Keratinocyte (primary cell): ENCODE results near the gene PARP3. TPM values are rescaled to one million over a fixed set of nuclear protein-coding genes. Genes with fewer than 3 reads are reported as not detected.
"Not testable (repeated sequence)": the region's sequence is repeated elsewhere in the genome, so short reads cannot be mapped to it uniquely, and the experiment has no call there.

Source experiments
- DNase-seq: peaks from one replicate; pipeline ENCODE4 v3.0.0-alpha.2; 2011; ENCODE audit warnings: low read depth, missing footprints, low spot score
- FAIRE-seq: peaks from 2 replicates; lab custom pipeline; 2011; peaks lifted over from hg19 to GRCh38; lab: Jason Lieb, UNC
- H2AFZ ChIP-seq: 2 replicates; pipeline ENCODE4 v1.6.0; 2012; ENCODE audit warnings: low read length, control low read depth, inconsistent platforms; ENCODE audit not compliant: control insufficient read depth
- H3K27ac ChIP-seq: 2 replicates; pipeline ENCODE4 v1.5.1; 2011; ENCODE audit warnings: low read length; ENCODE audit not compliant: control insufficient read depth, insufficient read depth
- H3K27me3 ChIP-seq: 3 replicates; pipeline ENCODE4 v1.6.0; 2011; ENCODE audit warnings: low read length; ENCODE audit not compliant: control insufficient read depth, insufficient read depth; ENCODE audit errors: extremely low read depth
- H3K36me3 ChIP-seq, 2 experiments: 2 replicates in 1 of 2; 3 replicates in 1 of 2; pipeline ENCODE4 v1.5.1; 2011; ENCODE audit warnings: low read length in 2 of 2, mild to moderate bottlenecking in 1 of 2; ENCODE audit not compliant: control insufficient read depth in 2 of 2, insufficient read depth in 2 of 2; ENCODE audit errors: extremely low read depth in 1 of 2
- H3K4me1 ChIP-seq: 3 replicates; pipeline ENCODE4 v1.5.1; 2011; ENCODE audit warnings: low read length; ENCODE audit not compliant: control insufficient read depth, insufficient read depth; ENCODE audit errors: extremely low read depth
- H3K4me2 ChIP-seq: 3 replicates; pipeline ENCODE4 v1.6.0; 2011; ENCODE audit warnings: low read depth, low read length; ENCODE audit not compliant: control insufficient read depth, insufficient read depth; ENCODE audit errors: extremely low read depth
- H3K4me3 ChIP-seq, 3 experiments: fragments of 200-600 bp in 1 of 3; sonication (generic) in 1 of 3; 2 replicates in 2 of 3; 3 replicates in 1 of 3; pipeline ENCODE4 v1.5.1; 2011 to 2016; ENCODE audit warnings: low read length in 3 of 3, mild to moderate bottlenecking in 3 of 3, control low read depth in 2 of 3, inconsistent platforms in 1 of 3, low read depth in 1 of 3, mixed read lengths in 1 of 3, mixed run types in 1 of 3, moderate library complexity in 1 of 3; ENCODE audit not compliant: control insufficient read depth in 2 of 3, insufficient read depth in 2 of 3; ENCODE audit errors: extremely low read depth in 1 of 3
- H3K79me2 ChIP-seq: 2 replicates; pipeline ENCODE4 v1.6.0; 2012; ENCODE audit warnings: low read length; ENCODE audit not compliant: control insufficient read depth, insufficient read depth
- H3K9ac ChIP-seq: 3 replicates; pipeline ENCODE4 v1.6.0; 2011; ENCODE audit warnings: low read length; ENCODE audit not compliant: control insufficient read depth, insufficient read depth; ENCODE audit errors: extremely low read depth
- H3K9me1 ChIP-seq: 3 replicates; pipeline ENCODE4 v1.6.0; 2011; ENCODE audit warnings: low read length; ENCODE audit not compliant: control insufficient read depth, insufficient read depth; ENCODE audit errors: extremely low read depth
- H3K9me3 ChIP-seq: 2 replicates; pipeline ENCODE4 v1.5.1; 2012; ENCODE audit warnings: low read depth, low read length; ENCODE audit not compliant: control insufficient read depth
- H4K20me1 ChIP-seq: 3 replicates; pipeline ENCODE4 v1.6.0; 2011; ENCODE audit warnings: low read length; ENCODE audit not compliant: control insufficient read depth, insufficient read depth; ENCODE audit errors: extremely low read depth
- CTCF ChIP-seq, 3 experiments: IDR thresholded peaks in 1 of 3; conservative IDR thresholded peaks in 1 of 3; optimal IDR thresholded peaks in 1 of 3; 2 replicates in 2 of 3; 3 replicates in 1 of 3; pipeline versions ENCODE3 to v1.5.1; 2011; ENCODE audit warnings: low read length in 3 of 3, mild to moderate bottlenecking in 3 of 3, moderate library complexity in 2 of 3, control low read depth in 1 of 3, inconsistent platforms in 1 of 3; ENCODE audit not compliant: insufficient read depth in 2 of 3; ENCODE audit errors: extremely low read depth in 1 of 3
- EZH2 ChIP-seq: IDR thresholded peaks from one replicate; pipeline ENCODE4 v1.6.1; 2012; ENCODE audit warnings: inconsistent platforms, mild to moderate bottlenecking, low read length, moderate library complexity
- dilution Hi-C: fragments of 300-500 bp; cut with MboI; formaldehyde crosslinking; loops from one replicate; pipeline ENCODE4 v1.7.0; 2020; ENCODE audit warnings: low sequenced_read_pairs; ENCODE audit not compliant: extremely low pct_ligation_motif_present
- polyA plus RNA-seq, 5 experiments: library from polyadenylated mRNA; depleted of rRNA in 3 of 5; stranded (reverse) in 3 of 5; stranded (forward) in 1 of 5; unstranded in 1 of 5; fragments of >200 nt; gene quantifications; 1 replicate in 1 of 5; 2 replicates in 3 of 5; 3 replicates in 1 of 5; pipeline versions ENCODE4 v1.2.1 to v1.2.3, GENCODE V29; 2011 to 2012; ENCODE audit warnings: missing spikeins in 2 of 5, low read depth in 1 of 5, low replicate concordance in 1 of 5

Gene PARP3
- polyA plus RNA-seq, 1 donor (not counting 4 experiments of a cell fraction or from before 2014, with no cell fraction given) = 6.4 TPM

GRCh38 chr3:51897391-51897790, 44.8 kb upstream of the PARP3 start:
- Histone ChIP-seq H3K27ac (no peak overlapping the region), H3K9ac (no peak overlapping the region), H3K36me3 (no peaks in the 10 kb centered on the region), H3K4me1 (peaks cover 3% of the 10 kb centered on the region), H3K4me2 (no peak overlapping the region), H3K4me3 (no peak overlapping the region), H4K20me1 (no peaks in the 10 kb centered on the region), H3K9me3 (peaks cover 3% of the 10 kb centered on the region), H3K27me3 (no peaks in the 10 kb centered on the region), H2AFZ (no peak overlapping the region), H3K79me2 (no peaks in the 10 kb centered on the region), H3K9me1 (no peaks in the 10 kb centered on the region)
- DNase-seq (no peak), FAIRE-seq (no peak)
- dilution Hi-C loops = no loop called here
- no peak for TF ChIP-seq CTCF (optimal IDR thresholded peaks at IDR 0.05 in 1 of 3, IDR thresholded peaks at IDR 0.05 in 1 of 3, conservative IDR thresholded peaks at IDR 0.05 in 1 of 3; ENCODE audit: extremely low read depth in 1 of 3, insufficient read depth in 2 of 3, low read length in 3 of 3)
- no peak for TF ChIP-seq EZH2

- H3K4me2 ChIP-seq, dilution Hi-C loops, H3K4me3 ChIP-seq, DNase-seq, H3K9me3 ChIP-seq, H4K20me1 ChIP-seq, H3K36me3 ChIP-seq, H2AFZ ChIP-seq, H3K27ac ChIP-seq, H3K9ac ChIP-seq, H3K4me1 ChIP-seq, H3K79me2 ChIP-seq, H3K9me1 ChIP-seq, FAIRE-seq, H3K27me3 ChIP-seq: not testable (repeated sequence)
These were observed 42.1 kb upstream of the PARP3 start for GRCh38 chr3:51900043-51900442.

- H3K4me1 ChIP-seq, H3K9me3 ChIP-seq, H3K36me3 ChIP-seq, H3K4me3 ChIP-seq, FAIRE-seq, dilution Hi-C loops, H3K9me1 ChIP-seq, H3K9ac ChIP-seq, H2AFZ ChIP-seq, H3K4me2 ChIP-seq, H4K20me1 ChIP-seq, H3K79me2 ChIP-seq, H3K27me3 ChIP-seq: not testable (repeated sequence)
- peak overlapping the region; percentile 56 for H3K27ac ChIP-seq
- DNase-seq = peak; percentile 49
These were observed 39.8 kb upstream of the PARP3 start for GRCh38 chr3:51902361-51902760.
